Stimulated activated CD4-positive, alpha-beta T cell treated with anti-CD3 and anti-CD28 coated beads, Interleukin-2, amount 100 ng/mL, for 24 hours (primary cell): ENCODE results near the gene KMT2E.

Source experiments
- DNase-seq, 2 donors: peaks; one replicate each; pipeline ENCODE4 v3.0.0-alpha.2; 2020

The KMT2E gene

GRCh38 chr7:105009667-105010503 is 4.1 kb upstream of the KMT2E start:
- DNase-seq = no peak

- no peak for DNase-seq
Observed at GRCh38 chr7:105010504-105011130, 3.4 kb upstream of the KMT2E start.

- DNase-seq = no peak
Observed at GRCh38 chr7:105011141-105011830, 2.7 kb upstream of the KMT2E start.

- DNase-seq = peak; percentile 43 to 44
Observed at GRCh38 chr7:105011831-105012502, 2.0 kb upstream of the KMT2E start.

- peak; percentile 99 to 100 for DNase-seq
Observed at GRCh38 chr7:105012503-105013220, 1.3 kb upstream of the KMT2E start.

GRCh38 chr7:105013221-105013815 is 687 bp upstream of the KMT2E start:
- DNase-seq = peak; percentile 89 to 96

- peak; percentile 56 to 58 for DNase-seq
Observed at GRCh38 chr7:105014693-105015389, 836 bp downstream of the KMT2E start.

- DNase-seq = peak in 1 of 2 donors; percentile 41
Observed at GRCh38 chr7:105015390-105015965, 1.5 kb downstream of the KMT2E start.

GRCh38 chr7:105016068-105016708 is 2.2 kb downstream of the KMT2E start:
- DNase-seq = no peak

GRCh38 chr7:105016709-105017656 is 3.0 kb downstream of the KMT2E start:
- no peak for DNase-seq

GRCh38 chr7:105017657-105018365 is 3.8 kb downstream of the KMT2E start:
- no peak for DNase-seq

- DNase-seq = no peak
Observed at GRCh38 chr7:105019269-105019668, 5.3 kb downstream of the KMT2E start.

- DNase-seq = no peak
Observed at GRCh38 chr7:105020926-105021325, 6.9 kb downstream of the KMT2E start.

GRCh38 chr7:105021352-105021751 is 7.3 kb downstream of the KMT2E start:
- DNase-seq = no peak

GRCh38 chr7:105021967-105022366 is 8.0 kb downstream of the KMT2E start:
- DNase-seq = no peak

GRCh38 chr7:105022458-105022857 is 8.5 kb downstream of the KMT2E start:
- no peak for DNase-seq

GRCh38 chr7:105024734-105025133 is 10.7 kb downstream of the KMT2E start:
- no peak for DNase-seq

- DNase-seq = no peak
Observed at GRCh38 chr7:105026750-105027149, 12.7 kb downstream of the KMT2E start.
